D721Med (cell line): ENCODE data around the gene NDUFS2.

Experiments
- DNase-seq: peaks from one replicate; pipeline ENCODE4 v3.0.0; 2011; ENCODE audit warnings: low spot score; ENCODE audit not compliant: insufficient read length
- FAIRE-seq: peaks from 2 replicates; lab custom pipeline; 2011; peaks lifted over from hg19 to GRCh38; lab: Jason Lieb, UNC
- CTCF ChIP-seq: IDR thresholded peaks from 2 replicates; pipeline ENCODE4 v1.5.1; 2012; ENCODE audit warnings: mild to moderate bottlenecking, control low read depth; ENCODE audit not compliant: insufficient read depth; ENCODE audit errors: missing control alignments

The NDUFS2 gene

GRCh38 chr1:161172776-161173376 lies 29.3 kb upstream of the NDUFS2 start:
- DNase-seq (no peak), FAIRE-seq (no peak)
- no peak for TF ChIP-seq CTCF

- DNase-seq (no peak), FAIRE-seq (no peak)
- no peak for TF ChIP-seq CTCF
These were observed 28.5 kb upstream of the NDUFS2 start for GRCh38 chr1:161173711-161174110.

GRCh38 chr1:161174911-161175310 lies 27.3 kb upstream of the NDUFS2 start:
- FAIRE-seq = no peak
- TF ChIP-seq CTCF = no peak
- no peak for DNase-seq

- DNase-seq = no peak
- FAIRE-seq = no peak
- TF ChIP-seq CTCF = no peak
These were observed 26.3 kb upstream of the NDUFS2 start for GRCh38 chr1:161175771-161176453.

- FAIRE-seq (no peak), DNase-seq (no peak)
- no peak for TF ChIP-seq CTCF
These were observed 25.6 kb upstream of the NDUFS2 start for GRCh38 chr1:161176468-161177111.

GRCh38 chr1:161177112-161177935 lies 24.8 kb upstream of the NDUFS2 start, which contains the start of gene B4GALT3:
Gene B4GALT3 (minus strand): TSS chr1:161177507. CDS start chr1:161176060, 1,447 bp downstream.
- FAIRE-seq = no peak
- peak; percentile 31 for TF ChIP-seq CTCF
- DNase-seq = peak; percentile 100
